ENCODE measurements around the gene FBXL17.

GRCh38 chr5:108181975-108182374 is 199.9 kb downstream of the FBXL17 start:
- TF ChIP-seq POLR2A (IDR thresholded peaks at IDR 0.05) (no peak), POLR2AphosphoS5 (IDR thresholded peaks at IDR 0.05) (no peak)
- TF ChIP-seq, protein P1, sequence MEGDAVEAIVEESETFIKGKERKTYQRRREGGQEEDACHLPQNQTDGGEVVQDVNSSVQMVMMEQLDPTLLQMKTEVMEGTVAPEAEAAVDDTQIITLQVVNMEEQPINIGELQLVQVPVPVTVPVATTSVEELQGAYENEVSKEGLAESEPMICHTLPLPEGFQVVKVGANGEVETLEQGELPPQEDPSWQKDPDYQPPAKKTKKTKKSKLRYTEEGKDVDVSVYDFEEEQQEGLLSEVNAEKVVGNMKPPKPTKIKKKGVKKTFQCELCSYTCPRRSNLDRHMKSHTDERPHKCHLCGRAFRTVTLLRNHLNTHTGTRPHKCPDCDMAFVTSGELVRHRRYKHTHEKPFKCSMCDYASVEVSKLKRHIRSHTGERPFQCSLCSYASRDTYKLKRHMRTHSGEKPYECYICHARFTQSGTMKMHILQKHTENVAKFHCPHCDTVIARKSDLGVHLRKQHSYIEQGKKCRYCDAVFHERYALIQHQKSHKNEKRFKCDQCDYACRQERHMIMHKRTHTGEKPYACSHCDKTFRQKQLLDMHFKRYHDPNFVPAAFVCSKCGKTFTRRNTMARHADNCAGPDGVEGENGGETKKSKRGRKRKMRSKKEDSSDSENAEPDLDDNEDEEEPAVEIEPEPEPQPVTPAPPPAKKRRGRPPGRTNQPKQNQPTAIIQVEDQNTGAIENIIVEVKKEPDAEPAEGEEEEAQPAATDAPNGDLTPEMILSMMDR (IDR thresholded peaks at IDR 0.05): no peak

Data from breast epithelium (tissue), 3 donors.